ENCODE measurements around the gene TYW5.

DNA sequence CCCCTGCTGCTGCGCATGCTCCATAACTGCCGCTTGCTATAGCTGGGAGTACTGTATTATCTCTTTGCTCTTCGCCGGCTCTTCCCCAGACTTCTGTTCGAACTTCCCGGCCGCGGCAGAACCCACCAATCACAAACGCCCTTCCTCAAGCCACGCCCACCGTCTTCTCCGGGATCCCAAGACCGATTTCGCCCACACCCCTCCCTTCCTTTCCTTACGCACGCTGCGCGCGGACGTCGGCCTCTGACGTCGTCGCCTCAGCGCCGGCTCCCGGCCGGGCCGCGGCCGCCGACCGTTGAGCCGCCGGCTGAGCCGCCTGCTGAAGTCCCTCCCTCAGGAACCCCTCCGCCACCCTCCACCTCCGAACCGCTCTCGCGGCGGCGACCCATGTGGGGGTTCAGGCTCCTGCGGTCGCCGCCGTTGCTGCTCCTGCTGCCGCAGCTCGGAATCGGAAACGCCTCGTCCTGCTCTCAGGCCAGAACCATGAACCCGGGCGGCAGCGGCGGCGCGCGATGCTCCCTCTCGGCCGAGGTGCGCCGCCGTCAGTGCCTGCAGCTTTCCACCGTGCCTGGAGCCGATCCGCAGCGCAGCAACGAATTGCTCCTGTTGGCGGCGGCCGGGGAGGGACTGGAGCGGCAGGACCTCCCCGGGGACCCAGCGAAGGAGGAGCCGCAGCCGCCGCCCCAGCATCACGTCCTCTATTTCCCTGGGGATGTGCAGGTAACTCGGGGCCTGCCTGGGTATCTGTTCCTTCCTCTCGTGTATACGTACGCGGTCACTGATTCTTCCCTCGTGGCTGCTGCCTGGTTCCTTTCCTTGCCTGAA, 44.0 kb downstream of the TYW5 start, which contains the start of gene C2orf69:
- TF ChIP-seq TARDBP (IDR thresholded peaks at IDR 0.05) (no peak), FOXM1 (IDR thresholded peaks at IDR 0.05; ENCODE audit: borderline replicate concordance) (peak; percentile 90; the same call in 1 of the 2 replicates), SP1 (IDR thresholded peaks at IDR 0.05) (no peak), CTBP1 (IDR thresholded peaks at IDR 0.05; ENCODE audit: borderline replicate concordance) (no peak), LEF1 (IDR thresholded peaks at IDR 0.05; ENCODE audit: borderline replicate concordance) (no peak), FOXA1 (IDR thresholded peaks at IDR 0.05) (no peak), FOXK2 (IDR thresholded peaks at IDR 0.05) (no peak), BHLHE40 (IDR thresholded peaks at IDR 0.05; ENCODE audit: borderline replicate concordance) (no peak), SUZ12 (IDR thresholded peaks at IDR 0.05) (no peak), HDGF (IDR thresholded peaks at IDR 0.05; ENCODE audit: borderline replicate concordance) (no peak), ELF4 (IDR thresholded peaks at IDR 0.05) (no peak), PKNOX1 (IDR thresholded peaks at IDR 0.05) (no peak), ARNT (IDR thresholded peaks at IDR 0.05) (no peak), L3MBTL2 (conservative IDR thresholded peaks at IDR 0.05) (peak; percentile 34; the same call in 1 of the 2 replicates)

Data from HEK293T (cell line).